ENCODE measurements around the gene EZH2.

EZH2 gene

DNA sequence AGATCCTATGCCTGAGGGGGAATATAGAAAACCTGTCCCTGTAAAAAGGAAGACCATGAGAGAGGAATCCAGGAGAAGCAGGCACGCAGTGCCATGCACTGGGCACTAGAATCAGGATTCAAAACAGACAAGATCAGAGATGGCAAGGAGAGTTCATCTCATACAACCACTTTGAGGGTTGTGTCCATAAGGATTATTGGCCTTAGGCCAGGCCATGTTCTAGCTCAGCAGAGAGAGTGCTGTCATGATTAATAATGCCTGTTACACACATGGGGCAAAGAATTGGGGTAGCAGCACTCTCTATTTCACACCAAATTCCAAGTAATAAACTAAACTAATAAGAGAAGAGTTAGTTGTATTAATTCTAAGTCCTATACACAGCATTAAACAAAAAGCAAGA, 29.1 kb downstream of the EZH2 start:
- TF ChIP-seq, protein P1, sequence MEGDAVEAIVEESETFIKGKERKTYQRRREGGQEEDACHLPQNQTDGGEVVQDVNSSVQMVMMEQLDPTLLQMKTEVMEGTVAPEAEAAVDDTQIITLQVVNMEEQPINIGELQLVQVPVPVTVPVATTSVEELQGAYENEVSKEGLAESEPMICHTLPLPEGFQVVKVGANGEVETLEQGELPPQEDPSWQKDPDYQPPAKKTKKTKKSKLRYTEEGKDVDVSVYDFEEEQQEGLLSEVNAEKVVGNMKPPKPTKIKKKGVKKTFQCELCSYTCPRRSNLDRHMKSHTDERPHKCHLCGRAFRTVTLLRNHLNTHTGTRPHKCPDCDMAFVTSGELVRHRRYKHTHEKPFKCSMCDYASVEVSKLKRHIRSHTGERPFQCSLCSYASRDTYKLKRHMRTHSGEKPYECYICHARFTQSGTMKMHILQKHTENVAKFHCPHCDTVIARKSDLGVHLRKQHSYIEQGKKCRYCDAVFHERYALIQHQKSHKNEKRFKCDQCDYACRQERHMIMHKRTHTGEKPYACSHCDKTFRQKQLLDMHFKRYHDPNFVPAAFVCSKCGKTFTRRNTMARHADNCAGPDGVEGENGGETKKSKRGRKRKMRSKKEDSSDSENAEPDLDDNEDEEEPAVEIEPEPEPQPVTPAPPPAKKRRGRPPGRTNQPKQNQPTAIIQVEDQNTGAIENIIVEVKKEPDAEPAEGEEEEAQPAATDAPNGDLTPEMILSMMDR (IDR thresholded peaks at IDR 0.05; ENCODE audit: low read depth, low read length, missing control alignments) = no peak
- H3K4me3 ChIP-seq (replicated peaks; ENCODE audit: low read depth, low read length) = no peak overlapping the region
- no peak for DNase-seq (ENCODE audit: extremely low read depth, low read depth)

DNA sequence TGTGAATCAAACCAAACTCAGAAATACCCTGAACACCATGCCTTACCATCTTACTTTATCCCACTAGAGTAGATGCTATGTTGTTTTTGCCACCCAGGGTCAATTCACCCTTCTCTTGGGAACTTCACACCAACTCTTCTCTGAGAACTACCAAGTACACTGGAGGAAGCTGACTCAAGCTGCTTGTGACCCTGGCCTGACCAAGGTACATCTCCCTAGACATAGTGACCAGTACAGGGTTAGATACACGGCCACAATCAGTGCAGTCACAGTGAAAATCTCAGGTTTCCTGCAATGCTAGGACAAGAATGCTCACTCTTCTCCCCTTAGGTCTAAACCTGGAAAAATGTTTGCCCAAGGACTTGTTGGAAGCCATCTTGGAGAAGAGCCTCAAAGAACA, 31.8 kb downstream of the EZH2 start:
- TF ChIP-seq, protein P1 (IDR thresholded peaks at IDR 0.05; ENCODE audit: low read depth, low read length, missing control alignments) = no peak
- no peak overlapping the region for H3K4me3 ChIP-seq (replicated peaks; ENCODE audit: low read depth, low read length)
- DNase-seq (ENCODE audit: extremely low read depth, low read depth) = no peak

DNA sequence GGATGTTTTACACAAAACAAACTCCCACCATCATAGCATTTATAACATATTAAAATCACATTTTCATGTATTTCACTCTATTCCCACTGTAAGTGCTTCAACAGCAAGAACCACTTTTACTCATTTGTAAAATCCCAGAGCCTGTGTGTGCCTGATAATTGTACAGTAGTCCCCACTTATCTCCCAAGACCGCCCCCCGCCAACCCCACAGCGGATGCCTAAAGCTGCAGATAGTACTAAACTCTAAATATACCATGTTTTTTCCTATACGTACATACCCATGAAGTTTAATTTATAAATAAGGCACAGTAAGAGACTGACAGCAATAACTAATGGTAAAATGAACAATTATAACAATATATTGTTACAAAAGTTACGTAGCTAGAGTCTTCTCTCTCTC, 33.5 kb downstream of the EZH2 start:
- no peak overlapping the region for H3K4me3 ChIP-seq (replicated peaks; ENCODE audit: low read depth, low read length)
- no peak for DNase-seq (ENCODE audit: extremely low read depth, low read depth)
- TF ChIP-seq, protein P1 (IDR thresholded peaks at IDR 0.05; ENCODE audit: low read depth, low read length, missing control alignments) = no peak

DNA sequence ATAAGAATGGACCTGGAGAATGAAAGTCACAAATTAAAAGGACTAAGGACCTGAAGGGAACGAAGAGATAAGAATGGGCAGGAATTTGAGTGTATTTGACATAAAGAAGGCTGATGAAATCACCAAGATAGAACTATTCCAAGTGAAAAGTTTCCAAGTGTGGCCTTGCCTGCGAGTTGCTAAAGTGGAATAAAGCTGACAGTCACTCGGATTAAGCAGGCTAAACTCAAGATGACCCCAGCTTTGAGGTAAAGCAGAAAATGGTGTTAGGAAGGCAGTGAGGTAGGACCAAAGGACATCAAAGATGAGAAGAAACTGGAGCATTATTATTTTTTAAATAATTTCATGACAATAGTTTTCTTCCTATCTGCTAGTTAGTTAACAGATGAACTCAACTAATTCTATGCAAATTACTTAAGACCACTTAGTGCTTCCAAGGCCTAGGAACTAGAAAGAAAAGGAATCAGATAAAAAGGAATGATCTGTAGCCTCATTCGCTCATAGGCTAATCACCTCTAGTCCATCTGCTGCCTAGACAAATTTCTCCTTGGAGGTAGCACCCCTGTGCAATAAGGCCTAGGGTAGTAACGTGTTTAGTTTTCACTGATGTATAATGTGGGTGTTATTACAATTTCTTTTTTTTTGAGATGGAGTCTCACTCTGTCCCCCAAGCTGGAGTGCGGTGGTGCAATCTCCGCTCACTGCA, 34.5 kb downstream of the EZH2 start:
- TF ChIP-seq, protein P1 (IDR thresholded peaks at IDR 0.05; ENCODE audit: low read depth, low read length, missing control alignments) = no peak
- no peak for DNase-seq (ENCODE audit: extremely low read depth, low read depth)
- no peak overlapping the region for H3K4me3 ChIP-seq (replicated peaks; ENCODE audit: low read depth, low read length)

DNA sequence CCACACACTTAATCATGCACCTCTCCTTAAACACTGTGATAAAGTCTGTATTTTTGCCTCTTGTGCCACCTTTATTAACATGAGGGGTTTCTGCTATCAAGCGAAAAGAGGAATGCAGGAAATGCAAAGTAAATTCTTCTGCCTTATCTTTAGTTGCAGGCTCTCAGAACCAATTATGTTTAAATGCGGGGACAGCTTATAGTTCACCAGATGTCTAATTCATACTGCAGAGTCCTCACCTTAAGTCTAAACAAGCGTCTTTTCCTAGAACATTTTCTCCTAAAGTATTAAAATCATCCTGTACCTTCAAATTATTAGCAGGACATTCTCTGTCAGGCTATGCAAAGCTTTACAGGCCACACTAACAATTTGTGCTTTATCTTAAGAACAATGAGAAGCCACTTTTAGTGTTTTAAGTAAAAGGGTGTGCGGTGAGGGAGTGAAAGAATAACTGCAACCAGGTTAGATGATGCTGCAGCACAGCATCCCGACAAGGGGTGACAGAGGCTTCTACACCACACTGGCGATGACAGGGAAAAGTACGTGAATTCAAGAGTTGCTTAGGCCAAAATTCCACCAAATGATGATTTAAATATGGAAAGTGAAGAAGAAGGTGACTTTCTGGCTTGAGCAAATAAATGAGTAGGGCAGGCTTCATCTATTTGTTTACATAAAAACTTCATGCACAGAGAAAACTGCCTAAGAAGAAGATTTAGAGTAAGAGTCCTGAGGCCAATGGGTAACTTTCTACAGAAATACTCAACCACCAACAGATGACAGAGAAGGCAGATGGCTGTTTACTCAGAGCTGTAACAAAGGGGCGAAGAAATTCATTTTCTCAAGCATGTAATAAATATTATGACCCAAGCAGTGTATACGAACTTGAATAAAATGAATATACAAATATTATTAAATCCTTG, 36.0 kb downstream of the EZH2 start:
- no peak overlapping the region for H3K4me3 ChIP-seq (replicated peaks; ENCODE audit: low read depth, low read length)
- TF ChIP-seq, protein P1 (IDR thresholded peaks at IDR 0.05; ENCODE audit: low read depth, low read length, missing control alignments) = no peak
- no peak for DNase-seq (ENCODE audit: extremely low read depth, low read depth)

DNA sequence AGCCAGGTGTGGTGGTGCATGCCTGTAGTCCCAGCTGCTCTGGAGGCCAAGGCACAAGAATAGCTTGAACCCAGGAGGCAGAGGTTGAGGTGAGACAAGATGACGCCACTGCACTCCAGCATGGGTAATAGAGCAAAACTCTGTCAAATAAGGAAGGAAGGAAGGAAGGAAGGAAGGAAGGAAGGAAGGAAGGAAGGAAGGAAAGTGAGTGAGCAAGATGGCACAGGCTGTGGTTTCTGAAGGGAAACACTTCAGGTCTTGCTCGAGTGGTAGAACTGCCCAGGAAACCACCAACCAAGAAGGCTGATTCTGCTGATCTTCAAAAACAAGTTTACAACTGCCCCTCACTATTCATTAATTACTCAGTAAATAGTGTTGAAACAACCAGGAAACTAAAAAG, 45.2 kb downstream of the EZH2 start:
- TF ChIP-seq, protein P1 (IDR thresholded peaks at IDR 0.05; ENCODE audit: low read depth, low read length, missing control alignments) = no peak
- H3K4me3 ChIP-seq (replicated peaks; ENCODE audit: low read depth, low read length) = no peak overlapping the region
- no peak for DNase-seq (ENCODE audit: extremely low read depth, low read depth)

Data from HFF-Myc (cell line).